SU-DHL-6 (cell line): ENCODE data around the gene ITGA11.

ENCODE experiments used
- EZH2phosphoT487 ChIP-seq: fragments of 200-600 bp; sonication (generic), shearing (Covaris generic); conservative IDR thresholded peaks from 2 replicates; pipeline ENCODE4 v1.6.1; 2018; ENCODE audit warnings: mild to moderate bottlenecking, antibody characterized with exemption, low read length, moderate library complexity, mixed read lengths
- TF ChIP-seq, protein P1 (sequence below): fragments of 200-600 bp; sonication (generic); IDR thresholded peaks from one replicate; pipeline ENCODE4 v1.5.1; 2017; ENCODE audit warnings: antibody characterized with exemption, mild to moderate bottlenecking, low read length, moderate library complexity; ENCODE audit not compliant: insufficient read depth, poor library complexity, severe bottlenecking

DNA sequence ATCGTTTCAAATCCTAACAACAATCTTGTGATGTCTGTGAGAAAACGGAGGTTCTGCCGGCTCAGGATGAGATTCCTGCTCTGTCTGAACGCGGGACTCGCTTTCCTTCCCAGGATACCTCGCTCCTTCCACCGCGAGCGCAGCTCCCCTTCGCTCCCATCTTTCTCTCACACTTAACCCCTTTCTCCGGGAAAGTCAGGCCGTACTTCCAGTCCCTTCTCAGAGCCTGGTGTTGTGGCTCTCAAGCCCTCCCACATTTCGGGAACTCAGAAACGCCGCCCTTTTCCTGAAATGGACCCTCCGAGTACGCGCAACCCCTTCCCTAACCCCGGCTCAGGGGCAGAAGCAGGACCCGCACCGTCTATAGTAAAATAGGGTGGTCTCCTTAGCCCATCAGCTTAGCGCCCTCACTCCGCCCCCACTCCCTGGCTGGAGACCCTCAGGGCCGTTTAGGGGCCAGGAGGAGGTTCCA lies 154.8 kb downstream of the ITGA11 start:
- TF ChIP-seq, protein P1, sequence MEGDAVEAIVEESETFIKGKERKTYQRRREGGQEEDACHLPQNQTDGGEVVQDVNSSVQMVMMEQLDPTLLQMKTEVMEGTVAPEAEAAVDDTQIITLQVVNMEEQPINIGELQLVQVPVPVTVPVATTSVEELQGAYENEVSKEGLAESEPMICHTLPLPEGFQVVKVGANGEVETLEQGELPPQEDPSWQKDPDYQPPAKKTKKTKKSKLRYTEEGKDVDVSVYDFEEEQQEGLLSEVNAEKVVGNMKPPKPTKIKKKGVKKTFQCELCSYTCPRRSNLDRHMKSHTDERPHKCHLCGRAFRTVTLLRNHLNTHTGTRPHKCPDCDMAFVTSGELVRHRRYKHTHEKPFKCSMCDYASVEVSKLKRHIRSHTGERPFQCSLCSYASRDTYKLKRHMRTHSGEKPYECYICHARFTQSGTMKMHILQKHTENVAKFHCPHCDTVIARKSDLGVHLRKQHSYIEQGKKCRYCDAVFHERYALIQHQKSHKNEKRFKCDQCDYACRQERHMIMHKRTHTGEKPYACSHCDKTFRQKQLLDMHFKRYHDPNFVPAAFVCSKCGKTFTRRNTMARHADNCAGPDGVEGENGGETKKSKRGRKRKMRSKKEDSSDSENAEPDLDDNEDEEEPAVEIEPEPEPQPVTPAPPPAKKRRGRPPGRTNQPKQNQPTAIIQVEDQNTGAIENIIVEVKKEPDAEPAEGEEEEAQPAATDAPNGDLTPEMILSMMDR = no peak
- TF ChIP-seq EZH2phosphoT487 = no peak
